Vagina (tissue), 2 donors: ENCODE measurements around the gene PPP2R5E.

Experiments
- POLR2A ChIP-seq, 2 donors: fragments of 450-650 bp; IDR thresholded peaks; one replicate each; pipeline ENCODE4 v1.6.1; 2017; ENCODE audit warnings: antibody characterized with exemption in 2 of 2, mild to moderate bottlenecking in 2 of 2, moderate library complexity in 2 of 2
- POLR2AphosphoS5 ChIP-seq, 2 donors: sonication (generic); formaldehyde crosslinking; IDR thresholded peaks; one replicate each; pipeline ENCODE4 v1.9.0; 2017; ENCODE audit warnings: antibody characterized with exemption in 2 of 2, mild to moderate bottlenecking in 2 of 2, low read depth in 1 of 2; ENCODE audit not compliant: insufficient read depth in 1 of 2
- TF ChIP-seq, protein P1 (sequence below), 3 experiments: fragments of 450-650 bp in 2 of 3; fragments of 200-600 bp in 1 of 3; sonication (generic) in 1 of 3; IDR thresholded peaks; one replicate each; pipeline ENCODE4 v1.5.1; 2017 to 2019; ENCODE audit warnings: antibody characterized with exemption in 3 of 3, mild to moderate bottlenecking in 2 of 3, moderate library complexity in 2 of 3

DNA sequence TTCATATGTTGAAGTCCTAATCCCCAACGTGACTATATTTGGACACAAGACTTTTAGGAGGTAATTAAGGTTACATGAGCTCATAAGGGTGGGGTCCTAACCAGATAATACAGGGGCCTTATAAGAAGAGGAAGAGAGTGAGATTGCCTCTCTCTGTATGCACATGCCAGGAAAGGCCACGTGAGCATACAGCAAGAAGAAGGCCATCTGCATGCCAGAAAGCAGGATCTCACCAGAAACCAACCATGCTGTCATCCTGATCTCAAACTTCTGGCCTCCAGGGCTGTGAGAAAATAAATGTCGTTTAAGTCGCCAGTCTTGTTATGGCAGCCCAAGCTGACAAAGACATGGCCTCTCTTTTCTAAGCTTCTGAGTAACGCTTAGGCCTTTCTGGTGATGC is 155.5 kb downstream of the PPP2R5E start:
- no peak for TF ChIP-seq POLR2A (IDR thresholded peaks at IDR 0.05)
- TF ChIP-seq, protein P1, sequence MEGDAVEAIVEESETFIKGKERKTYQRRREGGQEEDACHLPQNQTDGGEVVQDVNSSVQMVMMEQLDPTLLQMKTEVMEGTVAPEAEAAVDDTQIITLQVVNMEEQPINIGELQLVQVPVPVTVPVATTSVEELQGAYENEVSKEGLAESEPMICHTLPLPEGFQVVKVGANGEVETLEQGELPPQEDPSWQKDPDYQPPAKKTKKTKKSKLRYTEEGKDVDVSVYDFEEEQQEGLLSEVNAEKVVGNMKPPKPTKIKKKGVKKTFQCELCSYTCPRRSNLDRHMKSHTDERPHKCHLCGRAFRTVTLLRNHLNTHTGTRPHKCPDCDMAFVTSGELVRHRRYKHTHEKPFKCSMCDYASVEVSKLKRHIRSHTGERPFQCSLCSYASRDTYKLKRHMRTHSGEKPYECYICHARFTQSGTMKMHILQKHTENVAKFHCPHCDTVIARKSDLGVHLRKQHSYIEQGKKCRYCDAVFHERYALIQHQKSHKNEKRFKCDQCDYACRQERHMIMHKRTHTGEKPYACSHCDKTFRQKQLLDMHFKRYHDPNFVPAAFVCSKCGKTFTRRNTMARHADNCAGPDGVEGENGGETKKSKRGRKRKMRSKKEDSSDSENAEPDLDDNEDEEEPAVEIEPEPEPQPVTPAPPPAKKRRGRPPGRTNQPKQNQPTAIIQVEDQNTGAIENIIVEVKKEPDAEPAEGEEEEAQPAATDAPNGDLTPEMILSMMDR (IDR thresholded peaks at IDR 0.05): no peak
- TF ChIP-seq POLR2AphosphoS5 (IDR thresholded peaks at IDR 0.05; ENCODE audit: insufficient read depth in 1 of 2, low read depth in 1 of 2): no peak
